IMR-90 (cell line): Measurements from ENCODE around the gene TCF3.

Experiments
- BHLHE40 ChIP-seq: fragments of 150-350 bp; IDR thresholded peaks from 2 replicates; pipeline ENCODE4 v1.6.1; 2016; ENCODE audit warnings: mild to moderate bottlenecking, low read depth, low read length
- CEBPB ChIP-seq: IDR thresholded peaks from 2 replicates; pipeline ENCODE4 v1.6.1; 2012; ENCODE audit warnings: low read depth, low read length, improper control_type of control experiment
- CTCF ChIP-seq: conservative IDR thresholded peaks from 2 replicates; pipeline ENCODE4 v1.5.1; 2012; ENCODE audit warnings: mild to moderate bottlenecking, low read depth, low read length, improper control_type of control experiment
- MXI1 ChIP-seq: IDR thresholded peaks from 2 replicates; pipeline ENCODE4 v1.6.1; 2012; ENCODE audit warnings: low read depth, mild to moderate bottlenecking, low read length, moderate library complexity, borderline replicate concordance
- POLR2A ChIP-seq: IDR thresholded peaks from 2 replicates; pipeline ENCODE4 v1.6.1; 2012; ENCODE audit warnings: mild to moderate bottlenecking, low read depth, low read length

DNA sequence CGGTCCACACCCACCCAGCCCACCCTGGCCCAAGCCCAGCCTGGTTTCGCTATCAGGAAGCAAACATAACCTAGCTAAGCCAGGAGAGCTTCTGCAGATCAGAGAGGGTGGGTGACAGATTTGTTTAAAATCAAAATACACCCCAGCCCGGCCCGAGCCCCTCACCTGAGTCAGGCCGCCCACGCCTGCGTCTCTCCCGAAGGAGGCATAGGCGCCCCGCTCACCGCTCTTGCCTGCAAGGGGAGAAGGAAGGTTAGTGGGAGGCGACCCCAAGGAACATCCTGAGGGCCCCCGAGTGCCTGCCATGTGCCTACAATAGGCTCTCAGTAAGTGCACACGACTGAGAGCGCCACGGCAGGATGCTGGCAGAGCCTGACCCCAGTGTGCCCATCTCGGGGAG, 25.2 kb downstream of the TCF3 start:
- TF ChIP-seq BHLHE40 (no peak), CTCF (no peak), MXI1 (no peak), POLR2A (no peak), CEBPB (no peak)
